PC-9 (cell line): ENCODE measurements around the gene KCNJ15.

Experiments
- CTCF ChIP-seq: fragments of 200-600 bp; sonication (generic); conservative IDR thresholded peaks from 2 replicates; pipeline ENCODE4 v1.6.1; 2017; ENCODE audit warnings: mixed run types, antibody characterized with exemption, mild to moderate bottlenecking, moderate library complexity
- EZH2 ChIP-seq: fragments of 200-600 bp; sonication (generic); IDR thresholded peaks from 2 replicates; pipeline ENCODE4 v1.8.0; 2017; ENCODE audit warnings: antibody characterized with exemption, low read depth

DNA sequence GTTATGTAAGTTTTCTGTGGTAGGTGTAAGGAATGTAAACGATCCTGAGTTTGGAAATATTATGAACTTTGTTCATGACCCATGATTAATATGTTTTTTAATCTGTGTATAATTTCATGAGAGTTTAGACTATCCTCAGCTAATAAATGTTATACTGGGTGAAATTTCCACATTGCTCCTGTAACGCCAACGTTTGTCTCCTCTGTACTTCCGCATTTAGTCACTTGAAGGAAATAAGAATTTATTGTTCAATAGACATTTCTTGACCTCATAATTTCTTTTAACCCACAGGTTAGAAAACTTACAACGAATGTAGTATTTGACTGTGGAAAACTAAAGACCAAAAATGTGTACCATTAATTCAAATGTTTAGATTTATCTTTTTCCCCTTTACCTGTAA is 876 bp downstream of the KCNJ15 start:
- no peak for TF ChIP-seq CTCF
- no peak for TF ChIP-seq EZH2
